ENCODE data around the gene TMEM135. TPM values are rescaled to one million over a fixed set of nuclear protein-coding genes. Genes with fewer than 3 reads are reported as not detected.

TMEM135 gene
- total and polyA plus RNA-seq, 7 experiments from 2014 or later = 3.4 to 26.8 (median 10.6) TPM

DNA sequence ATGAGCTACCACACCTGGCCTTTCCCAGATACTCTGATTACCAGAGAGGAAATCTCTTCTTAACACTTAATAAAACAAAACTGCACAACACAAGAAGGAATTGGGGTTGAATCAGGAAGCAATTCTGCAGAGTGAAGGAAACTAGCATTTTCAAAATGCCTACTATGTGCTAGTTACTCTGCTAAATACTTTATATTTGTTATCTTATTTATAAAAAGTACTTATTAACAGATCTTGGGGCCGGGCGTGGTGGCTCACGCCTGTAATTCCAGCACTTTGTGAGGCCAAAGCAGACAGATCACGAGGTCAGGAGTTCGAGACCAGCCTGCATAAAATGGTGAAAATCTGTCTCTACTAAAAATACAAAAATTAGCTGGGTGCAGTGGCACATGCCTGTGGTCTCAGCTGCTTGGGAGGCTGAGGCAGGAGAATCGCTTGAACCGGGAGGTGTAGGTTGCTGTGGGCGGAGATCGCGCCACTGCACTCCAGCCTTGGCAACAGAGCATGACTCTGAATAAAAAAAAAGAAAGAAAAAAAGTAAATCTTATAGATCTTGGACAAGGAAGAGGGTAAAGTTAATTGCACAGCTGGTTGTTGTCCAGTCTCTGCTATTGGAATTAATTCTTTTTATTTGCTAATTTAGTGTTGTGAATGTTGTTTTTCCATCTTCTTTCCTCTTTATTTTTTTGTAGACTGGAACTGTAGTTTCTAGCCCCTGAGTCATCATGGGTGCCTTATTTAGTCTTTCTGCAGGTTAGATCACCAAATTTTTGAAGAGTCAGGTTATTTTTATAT lies 22.1 kb downstream of the TMEM135 start:
- Histone ChIP-seq H3K27ac (ENCODE audit: low read depth, low read length) (no peak overlapping the region), H3K4me1 (ENCODE audit: control insufficient read depth in 2 of 2, insufficient read depth in 2 of 2, low read length in 2 of 2) (no peaks in the 10 kb centered on the region), H3K9me3 (ENCODE audit: control insufficient read depth in 2 of 3, low read length in 3 of 3) (no peaks in the 10 kb centered on the region), H3K27me3 (ENCODE audit: control insufficient read depth in 2 of 2, insufficient read depth in 2 of 2, low read length in 2 of 2) (no peaks in the 10 kb centered on the region), H3K4me3 (ENCODE audit: low read length) (no peak overlapping the region), H3K36me3 (ENCODE audit: control insufficient read depth in 2 of 3, insufficient read depth in 3 of 3, low read length in 3 of 3) (no peaks in the 10 kb centered on the region)
- Mint-ChIP-seq H3K27ac (peak overlapping the region in 1 of 9 donors; percentile 59), H3K4me3 (no peak overlapping the region), H3K4me1 (peaks cover 5 to 33% (median 21%) of the 10 kb centered on the region in 7 donors), H3K9me3 (peaks cover 0 to 4% (median 0%) of the 10 kb centered on the region in 11 donors), H3K27me3 (no peaks in the 10 kb centered on the region), H3K36me3 (peaks cover 3 to 28% (median 22%) of the 10 kb centered on the region in 5 donors)
- POLR2A ChIA-PET = no interaction called here
- no peak for DNase-seq
- CTCF ChIA-PET = no interaction called here
- ATAC-seq = no peak
- intact Hi-C loops (cut with micrococcal nuclease) = no loop called here

DNA sequence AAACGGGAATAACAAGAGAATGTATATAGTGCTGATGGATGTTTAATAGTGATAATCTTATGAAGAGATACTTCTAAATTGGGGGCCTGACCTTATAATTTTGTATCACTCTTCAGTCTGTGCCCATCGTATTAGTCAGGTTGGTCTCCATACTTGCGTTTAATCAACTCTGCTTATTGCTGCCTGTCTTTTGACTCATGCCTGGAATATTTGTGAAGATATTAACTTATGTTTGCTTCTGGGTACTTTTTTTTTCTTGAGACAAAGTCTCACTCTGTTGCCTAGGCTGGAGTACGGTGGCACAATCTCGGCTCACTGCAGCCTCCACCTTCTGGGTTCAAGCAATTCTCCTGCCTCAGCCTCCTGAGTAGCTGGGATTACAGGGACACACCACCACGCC lies 24.0 kb downstream of the TMEM135 start:
- CTCF ChIA-PET = no interaction called here
- Histone ChIP-seq H3K27me3 (ENCODE audit: control insufficient read depth in 2 of 2, insufficient read depth in 2 of 2, low read length in 2 of 2) (no peaks in the 10 kb centered on the region), H3K9me3 (ENCODE audit: control insufficient read depth in 2 of 3, low read length in 3 of 3) (no peaks in the 10 kb centered on the region), H3K4me3 (ENCODE audit: low read length) (no peak overlapping the region), H3K36me3 (ENCODE audit: control insufficient read depth in 2 of 3, insufficient read depth in 3 of 3, low read length in 3 of 3) (no peaks in the 10 kb centered on the region), H3K27ac (ENCODE audit: low read depth, low read length) (no peak overlapping the region), H3K4me1 (ENCODE audit: control insufficient read depth in 2 of 2, insufficient read depth in 2 of 2, low read length in 2 of 2) (no peaks in the 10 kb centered on the region)
- Mint-ChIP-seq H3K36me3 (peaks cover 3 to 28% (median 22%) of the 10 kb centered on the region in 5 donors), H3K27ac (no peak overlapping the region), H3K27me3 (no peaks in the 10 kb centered on the region), H3K4me1 (peaks cover 7 to 38% (median 28%) of the 10 kb centered on the region in 7 donors), H3K4me3 (no peak overlapping the region), H3K9me3 (peaks cover 0 to 4% (median 0%) of the 10 kb centered on the region in 11 donors)
- DNase-seq (no peak), ATAC-seq (no peak)
- POLR2A ChIA-PET = no interaction called here
- intact Hi-C loops (cut with micrococcal nuclease) = no loop called here

DNA sequence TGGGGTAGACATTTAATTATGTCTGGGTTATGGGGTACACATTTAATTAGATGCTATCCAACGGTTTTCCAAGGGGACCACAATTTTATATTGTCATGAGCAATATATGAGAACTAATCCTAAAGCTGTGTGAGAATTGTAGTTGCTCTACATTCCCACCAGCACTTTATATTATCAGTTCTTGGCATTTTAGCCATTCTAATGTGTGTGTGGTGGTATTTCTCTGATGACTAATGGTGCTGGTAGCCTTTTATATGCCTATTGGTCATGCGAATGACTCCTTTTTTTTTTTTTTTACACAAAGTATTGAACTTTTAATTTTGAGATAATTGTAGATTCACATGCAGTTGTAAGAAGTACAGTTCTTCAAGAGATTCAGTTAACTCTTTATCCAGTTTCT lies 26.2 kb downstream of the TMEM135 start:
- H3K4me3 ChIP-seq (ENCODE audit: low read length) = no peak overlapping the region
- intact Hi-C loops (cut with micrococcal nuclease) = no loop called here
- POLR2A ChIA-PET = no interaction called here
- H3K27me3 ChIP-seq (ENCODE audit: control insufficient read depth in 2 of 2, insufficient read depth in 2 of 2, low read length in 2 of 2) = no peaks in the 10 kb centered on the region
- no peak overlapping the region for H3K4me3 Mint-ChIP-seq
- no peak overlapping the region for H3K27ac Mint-ChIP-seq
- H3K36me3 Mint-ChIP-seq = peaks cover 3 to 22% (median 12%) of the 10 kb centered on the region in 5 donors
- no peaks in the 10 kb centered on the region for H3K36me3 ChIP-seq (ENCODE audit: control insufficient read depth in 2 of 3, insufficient read depth in 3 of 3, low read length in 3 of 3)
- peaks cover 7 to 32% (median 26%) of the 10 kb centered on the region in 7 donors for H3K4me1 Mint-ChIP-seq
- DNase-seq (no peak), ATAC-seq (no peak)
- no peaks in the 10 kb centered on the region for H3K27me3 Mint-ChIP-seq
- H3K9me3 Mint-ChIP-seq = peaks cover 0 to 2% (median 0%) of the 10 kb centered on the region in 11 donors
- no peaks in the 10 kb centered on the region for H3K4me1 ChIP-seq (ENCODE audit: control insufficient read depth in 2 of 2, insufficient read depth in 2 of 2, low read length in 2 of 2)
- H3K9me3 ChIP-seq (ENCODE audit: control insufficient read depth in 2 of 3, low read length in 3 of 3) = no peaks in the 10 kb centered on the region
- CTCF ChIA-PET = no interaction called here
- H3K27ac ChIP-seq (ENCODE audit: low read depth, low read length) = no peak overlapping the region

DNA sequence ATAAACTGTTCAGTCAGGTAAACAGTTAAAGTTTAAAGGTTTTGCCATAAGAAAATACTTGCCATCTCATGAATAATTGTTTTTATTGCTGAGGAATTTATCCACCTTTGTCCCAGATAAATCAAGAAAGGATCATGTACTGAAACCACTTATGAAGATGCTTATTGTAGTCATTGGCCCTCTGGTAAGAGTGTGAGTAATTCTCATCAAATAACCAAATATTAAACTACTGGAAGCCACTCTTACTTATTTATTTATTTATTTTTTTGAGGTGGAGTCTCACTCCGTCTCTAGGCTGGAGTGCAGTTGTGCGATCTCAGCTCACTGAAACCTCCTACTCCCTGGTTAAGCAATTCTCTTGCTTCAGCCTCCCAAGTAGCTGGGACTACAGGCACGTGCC lies 35.1 kb downstream of the TMEM135 start:
- Mint-ChIP-seq H3K4me3 (no peak overlapping the region), H3K27ac (no peak overlapping the region), H3K4me1 (peaks cover 0 to 5% (median 0%) of the 10 kb centered on the region in 7 donors), H3K27me3 (no peaks in the 10 kb centered on the region), H3K9me3 (no peaks in the 10 kb centered on the region), H3K36me3 (peaks cover 4 to 52% (median 34%) of the 10 kb centered on the region in 5 donors)
- DNase-seq = no peak
- Histone ChIP-seq H3K4me1 (ENCODE audit: control insufficient read depth in 2 of 2, insufficient read depth in 2 of 2, low read length in 2 of 2) (no peaks in the 10 kb centered on the region), H3K36me3 (ENCODE audit: control insufficient read depth in 2 of 3, insufficient read depth in 3 of 3, low read length in 3 of 3) (peaks cover 0 to 9% (median 0%) of the 10 kb centered on the region in 3 experiments), H3K4me3 (ENCODE audit: low read length) (no peak overlapping the region), H3K27me3 (ENCODE audit: control insufficient read depth in 2 of 2, insufficient read depth in 2 of 2, low read length in 2 of 2) (no peaks in the 10 kb centered on the region), H3K27ac (ENCODE audit: low read depth, low read length) (no peak overlapping the region), H3K9me3 (ENCODE audit: control insufficient read depth in 2 of 3, low read length in 3 of 3) (no peaks in the 10 kb centered on the region)
- ChIA-PET POLR2A (no interaction called here), CTCF (no interaction called here)
- intact Hi-C loops (cut with micrococcal nuclease) = no loop called here
- ATAC-seq = no peak

DNA sequence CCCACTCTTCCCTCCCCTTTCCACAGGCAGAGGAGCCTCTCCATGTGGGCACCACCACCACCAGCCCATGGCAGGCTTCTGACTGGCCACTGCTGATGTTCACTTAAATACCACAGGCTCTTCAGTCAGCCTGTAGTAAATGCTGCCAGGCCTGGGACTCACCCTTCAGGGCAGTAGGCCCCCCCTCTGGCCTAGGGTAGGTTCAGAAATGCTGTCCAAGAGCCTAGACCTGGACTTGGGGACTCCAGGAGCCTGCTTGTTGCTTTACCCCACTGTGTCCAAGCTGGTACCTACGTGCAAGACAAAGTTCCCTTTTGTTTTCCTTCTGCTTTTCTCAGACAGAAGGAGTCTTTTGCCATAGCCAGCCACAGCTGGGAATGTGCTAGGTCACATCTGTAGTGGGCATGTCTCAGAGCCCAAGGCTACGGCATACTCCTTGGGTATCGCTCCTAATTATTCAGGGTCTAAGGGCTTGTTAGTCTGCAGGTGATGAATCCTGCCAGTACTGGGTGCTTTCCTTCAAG lies 38.6 kb downstream of the TMEM135 start:
- no peaks in the 10 kb centered on the region for H3K27me3 Mint-ChIP-seq
- peaks cover 5 to 51% (median 29%) of the 10 kb centered on the region in 5 donors for H3K36me3 Mint-ChIP-seq
- H3K4me1 Mint-ChIP-seq = peaks cover 4 to 15% (median 7%) of the 10 kb centered on the region in 7 donors
- no peak overlapping the region for H3K27ac Mint-ChIP-seq
- no peaks in the 10 kb centered on the region for H3K9me3 ChIP-seq (ENCODE audit: control insufficient read depth in 2 of 3, low read length in 3 of 3)
- ChIA-PET CTCF (no interaction called here), POLR2A (no interaction called here)
- H3K27ac ChIP-seq (ENCODE audit: low read depth, low read length) = no peak overlapping the region
- no peaks in the 10 kb centered on the region for H3K9me3 Mint-ChIP-seq
- peaks cover 0 to 9% (median 0%) of the 10 kb centered on the region in 3 experiments for H3K36me3 ChIP-seq (ENCODE audit: control insufficient read depth in 2 of 3, insufficient read depth in 3 of 3, low read length in 3 of 3)
- ATAC-seq (peak; percentile 16), DNase-seq (no peak)
- H3K27me3 ChIP-seq (ENCODE audit: control insufficient read depth in 2 of 2, insufficient read depth in 2 of 2, low read length in 2 of 2) = no peaks in the 10 kb centered on the region
- intact Hi-C loops (cut with micrococcal nuclease) = no loop called here
- no peak overlapping the region for H3K4me3 Mint-ChIP-seq
- no peak overlapping the region for H3K4me3 ChIP-seq (ENCODE audit: low read length)
- no peaks in the 10 kb centered on the region for H3K4me1 ChIP-seq (ENCODE audit: control insufficient read depth in 2 of 2, insufficient read depth in 2 of 2, low read length in 2 of 2)

DNA sequence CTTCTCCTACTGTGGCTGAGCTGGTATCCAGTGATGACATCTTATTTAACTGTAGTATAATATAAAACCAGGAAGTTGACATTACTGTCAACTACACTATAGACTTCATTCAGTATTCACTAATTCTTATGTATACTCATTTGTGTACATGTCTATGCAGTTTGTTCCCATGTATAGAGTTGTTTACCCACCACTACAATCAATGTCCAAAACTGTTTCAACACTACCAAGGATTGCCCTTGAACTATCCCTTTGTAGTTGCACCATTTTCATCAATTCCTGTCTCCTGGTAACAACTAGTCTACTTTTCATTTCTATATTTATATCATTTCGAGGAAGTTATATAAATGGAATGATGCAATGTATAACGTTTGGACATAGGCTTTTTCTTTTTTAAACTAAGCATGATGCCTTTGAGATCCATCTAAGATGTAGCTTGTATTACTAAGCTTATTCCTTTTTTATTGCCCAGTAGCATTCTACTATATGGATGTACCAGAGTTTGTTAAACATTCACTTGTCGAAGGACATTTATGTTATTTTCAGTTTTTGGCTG lies 39.2 kb downstream of the TMEM135 start:
- H3K4me3 Mint-ChIP-seq = no peak overlapping the region
- DNase-seq = no peak
- peaks cover 5 to 51% (median 29%) of the 10 kb centered on the region in 5 donors for H3K36me3 Mint-ChIP-seq
- POLR2A ChIA-PET = no interaction called here
- ATAC-seq = no peak
- intact Hi-C loops (cut with micrococcal nuclease) = no loop called here
- H3K4me3 ChIP-seq (ENCODE audit: low read length) = no peak overlapping the region
- H3K4me1 Mint-ChIP-seq = peaks cover 10 to 21% (median 14%) of the 10 kb centered on the region in 7 donors
- no peaks in the 10 kb centered on the region for H3K27me3 ChIP-seq (ENCODE audit: control insufficient read depth in 2 of 2, insufficient read depth in 2 of 2, low read length in 2 of 2)
- no peaks in the 10 kb centered on the region for H3K9me3 ChIP-seq (ENCODE audit: control insufficient read depth in 2 of 3, low read length in 3 of 3)
- CTCF ChIA-PET = no interaction called here
- H3K9me3 Mint-ChIP-seq = no peaks in the 10 kb centered on the region
- H3K27ac Mint-ChIP-seq = no peak overlapping the region
- no peaks in the 10 kb centered on the region for H3K27me3 Mint-ChIP-seq
- peaks cover 0 to 9% (median 0%) of the 10 kb centered on the region in 3 experiments for H3K36me3 ChIP-seq (ENCODE audit: control insufficient read depth in 2 of 3, insufficient read depth in 3 of 3, low read length in 3 of 3)
- no peaks in the 10 kb centered on the region for H3K4me1 ChIP-seq (ENCODE audit: control insufficient read depth in 2 of 2, insufficient read depth in 2 of 2, low read length in 2 of 2)
- no peak overlapping the region for H3K27ac ChIP-seq (ENCODE audit: low read depth, low read length)
